ENCODE measurements around the gene LSAMP.

GRCh38 chr3:115968871-115969270 lies 476.4 kb downstream of the LSAMP start:
- TF ChIP-seq CTCF (IDR thresholded peaks at IDR 0.05; ENCODE audit: borderline replicate concordance, extremely low read depth, low read length, poor library complexity, severe bottlenecking), result no peak
- TF ChIP-seq EZH2 (IDR thresholded peaks at IDR 0.05; ENCODE audit: borderline replicate concordance, low read depth, low read length, severe bottlenecking), result no peak

All from DND-41 (cell line).